Liver (tissue), 9 donors: ENCODE results near the gene SHMT2. TPM values are rescaled to one million over a fixed set of nuclear protein-coding genes. Genes with fewer than 3 reads are reported as not detected.

Experiments
- DNase-seq: peaks from one replicate; pipeline ENCODE4 v3.0.0-alpha.2; 2017; ENCODE audit warnings: low spot score
- H3K27ac ChIP-seq, 2 donors: one replicate each; pipeline ENCODE4 v1.7.0; 2013; ENCODE audit warnings: inconsistent platforms in 2 of 2, low read length in 2 of 2, control low read depth in 1 of 2, low read depth in 1 of 2, mild to moderate bottlenecking in 1 of 2
- H3K27me3 ChIP-seq, 4 donors: one replicate each; pipeline versions ENCODE4 v1.6.1 to v1.7.0; 2013; ENCODE audit warnings: low read length in 3 of 4, inconsistent platforms in 1 of 4, mild to moderate bottlenecking in 1 of 4, moderate library complexity in 1 of 4; ENCODE audit not compliant: control insufficient read depth in 4 of 4, insufficient read depth in 4 of 4
- H3K36me3 ChIP-seq, 4 donors: one replicate each; pipeline versions ENCODE4 v1.6.1 to v1.7.0; 2013; ENCODE audit warnings: low read length in 3 of 4, mild to moderate bottlenecking in 3 of 4, low read depth in 1 of 4, moderate library complexity in 1 of 4; ENCODE audit not compliant: control insufficient read depth in 4 of 4, insufficient read depth in 3 of 4
- H3K4me1 ChIP-seq, 4 donors: one replicate each; pipeline versions ENCODE4 v1.6.1 to v1.7.0; 2013; ENCODE audit warnings: low read length in 3 of 4, mild to moderate bottlenecking in 3 of 4, moderate library complexity in 1 of 4; ENCODE audit not compliant: control insufficient read depth in 4 of 4, insufficient read depth in 4 of 4
- H3K4me3 ChIP-seq, 3 donors: one replicate each; pipeline versions ENCODE4 v1.6.1 to v1.7.0; 2013; ENCODE audit warnings: low read length in 3 of 3, control low read depth in 1 of 3, low read depth in 1 of 3, mild to moderate bottlenecking in 1 of 3
- H3K9ac ChIP-seq, 2 donors: one replicate each; pipeline ENCODE4 v1.7.0; 2013; ENCODE audit warnings: low read length in 2 of 2, mild to moderate bottlenecking in 2 of 2, moderate library complexity in 2 of 2, control low read depth in 1 of 2, low read depth in 1 of 2
- H3K9me3 ChIP-seq, 4 donors: one replicate each; pipeline versions ENCODE4 v1.6.1 to v1.7.0; 2013; ENCODE audit warnings: low read length in 3 of 4; ENCODE audit not compliant: control insufficient read depth in 4 of 4
- EGR1 ChIP-seq, 2 donors: IDR thresholded peaks; 2 replicates each; pipeline ENCODE4 v1.6.1; 2016 to 2018; ENCODE audit warnings: antibody characterized with exemption in 2 of 2, low read depth in 2 of 2
- FOXA2 ChIP-seq: IDR thresholded peaks from 2 replicates; pipeline ENCODE4 v1.6.1; 2016; ENCODE audit warnings: antibody characterized with exemption
- GABPA ChIP-seq, 2 donors: IDR thresholded peaks in 1 of 2; conservative IDR thresholded peaks in 1 of 2; 2 replicates each; pipeline ENCODE4 v1.6.1; 2016; ENCODE audit warnings: antibody characterized with exemption in 2 of 2, mild to moderate bottlenecking in 1 of 2, moderate library complexity in 1 of 2
- HNF4A ChIP-seq, 2 donors: conservative IDR thresholded peaks; 2 replicates each; pipeline ENCODE4 v1.6.1; 2016; ENCODE audit warnings: antibody characterized with exemption in 2 of 2, mild to moderate bottlenecking in 2 of 2
- HNF4G ChIP-seq: IDR thresholded peaks from 2 replicates; pipeline ENCODE4 v1.6.1; 2016; ENCODE audit warnings: antibody characterized with exemption
- JUND ChIP-seq, 2 donors: IDR thresholded peaks; 2 replicates each; pipeline ENCODE4 v1.6.1; 2016; ENCODE audit warnings: antibody characterized with exemption in 2 of 2
- NR2F2 ChIP-seq: IDR thresholded peaks from 2 replicates; pipeline ENCODE4 v1.6.1; 2016; ENCODE audit warnings: antibody characterized with exemption
- RAD21 ChIP-seq, 2 donors: IDR thresholded peaks; 2 replicates each; pipeline ENCODE4 v1.6.1; 2016; ENCODE audit warnings: antibody characterized with exemption in 2 of 2, mild to moderate bottlenecking in 2 of 2
- RXRA ChIP-seq, 2 donors: IDR thresholded peaks; 2 replicates each; pipeline ENCODE4 v1.6.1; 2017 to 2018; ENCODE audit warnings: antibody characterized with exemption in 2 of 2, mild to moderate bottlenecking in 1 of 2
- YY1 ChIP-seq: IDR thresholded peaks from 2 replicates; pipeline ENCODE4 v1.6.1; 2016; ENCODE audit warnings: antibody characterized with exemption, mild to moderate bottlenecking
- whole genome bisulfite sequencing: extraction: QIAGEN DNeasy Blood & Tissue Kit; methylation state at CpG from one replicate; pipeline ENCODE4 v1.1.7; 2013; 5-methylcytosine and 5-hydroxymethylcytosine counted together
- polyA plus RNA-seq, 2 donors: library from polyadenylated mRNA; stranded (reverse) in 1 of 2; unstranded in 1 of 2; fragments of 200-250 nt in 1 of 2; fragments of >200 nt in 1 of 2; fragmentation: Nextera tagmentation in 1 of 2; extraction: Ambion mirVana in 1 of 2; gene quantifications; one replicate each; pipeline versions ENCODE4 v1.2.1 to v1.2.3, GENCODE V29; 2013 to 2015
- total RNA-seq, 2 donors: library from RNA; depleted of rRNA; stranded (reverse); fragments of >200 nt; gene quantifications; one replicate each; pipeline ENCODE4 v1.2.3, GENCODE V29; 2014
- TF ChIP-seq, protein P1 (sequence below): IDR thresholded peaks from 2 replicates; pipeline ENCODE4 v1.6.1; 2016; ENCODE audit warnings: antibody characterized with exemption
- TF ChIP-seq, protein P2 (sequence below): IDR thresholded peaks from 2 replicates; pipeline ENCODE4 v1.6.1; 2016; ENCODE audit warnings: antibody characterized with exemption
- TF ChIP-seq, protein P3 (sequence below): fragments of 150-350 bp; IDR thresholded peaks from 2 replicates; pipeline ENCODE4 v1.5.1; 2017; ENCODE audit warnings: improper control_type of control experiment, low read depth, low read length; ENCODE audit not compliant: missing input control
- TF ChIP-seq, protein P4 (sequence below): IDR thresholded peaks from 2 replicates; pipeline ENCODE4 v1.6.1; 2016; ENCODE audit warnings: antibody characterized with exemption
- TF ChIP-seq, protein P5 (sequence below): IDR thresholded peaks from 2 replicates; pipeline ENCODE4 v1.6.1; 2016; ENCODE audit warnings: antibody characterized with exemption, mild to moderate bottlenecking
- donor health status: healthy.
- donor health status: healthy.
- donor health status: healthy.
- donor health status: healthy.
- donor health status: healthy.

SHMT2 gene
- total and polyA plus RNA-seq, 4 donors, result 66.7 to 276 (median 179) TPM

DNA sequence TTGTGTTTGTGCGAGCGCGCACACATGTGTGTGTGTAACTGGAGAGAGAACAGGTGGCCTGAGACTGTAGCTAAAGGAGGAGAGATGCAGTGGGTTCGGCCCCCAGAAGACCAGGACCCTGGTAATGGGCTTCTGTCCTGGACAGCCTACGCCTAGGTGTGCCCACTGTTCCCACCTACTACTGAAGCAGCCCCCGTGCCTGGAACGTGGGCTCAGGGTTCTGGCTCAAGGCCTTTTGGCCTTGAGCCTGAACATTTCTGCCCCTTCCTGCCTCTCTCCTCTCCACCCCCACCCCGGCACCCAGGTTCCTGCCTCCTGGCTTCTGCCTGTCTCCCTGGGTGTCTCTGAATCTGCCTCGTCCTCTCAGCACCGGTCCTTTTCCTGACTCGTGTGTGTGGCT is 14.4 kb upstream of the SHMT2 start:
- WGBS, result 30% methylated on average over 11 of the region's 11 CpGs
- H3K9me3 ChIP-seq, result no peaks in the 10 kb centered on the region
- H3K36me3 ChIP-seq, result peaks cover 7 to 28% (median 12%) of the 10 kb centered on the region in 4 donors
- no peak overlapping the region for H3K27ac ChIP-seq
- no peak overlapping the region for H3K9ac ChIP-seq
- peaks cover 0 to 11% (median 7%) of the 10 kb centered on the region in 4 donors for H3K27me3 ChIP-seq
- H3K4me3 ChIP-seq, result no peak overlapping the region
- H3K4me1 ChIP-seq, result peaks cover 4 to 23% (median 10%) of the 10 kb centered on the region in 4 donors
- no peak for TF ChIP-seq RAD21 (IDR thresholded peaks at IDR 0.05)
- DNase-seq, result no peak

DNA sequence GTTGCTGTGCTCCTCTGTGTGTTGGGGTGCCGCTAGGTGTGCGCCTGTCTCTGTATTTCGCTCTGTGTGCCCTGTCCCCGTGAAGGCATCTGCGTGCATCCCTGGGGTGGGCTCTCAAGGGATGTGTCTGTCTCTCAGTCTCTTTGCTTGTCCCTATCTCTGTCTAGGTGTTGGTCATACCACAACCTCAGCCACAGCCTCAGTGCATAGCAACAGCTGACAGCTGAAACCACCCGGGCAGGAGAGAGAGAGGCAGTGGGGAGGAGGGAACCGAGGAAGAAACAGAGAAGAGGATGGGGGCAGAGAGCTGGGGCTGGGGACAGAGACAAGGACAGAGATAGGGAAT is 13.9 kb upstream of the SHMT2 start:
- no peak overlapping the region for H3K27ac ChIP-seq
- TF ChIP-seq, protein P1, sequence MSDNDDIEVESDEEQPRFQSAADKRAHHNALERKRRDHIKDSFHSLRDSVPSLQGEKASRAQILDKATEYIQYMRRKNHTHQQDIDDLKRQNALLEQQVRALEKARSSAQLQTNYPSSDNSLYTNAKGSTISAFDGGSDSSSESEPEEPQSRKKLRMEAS, result no peak
- TF ChIP-seq, protein P2, sequence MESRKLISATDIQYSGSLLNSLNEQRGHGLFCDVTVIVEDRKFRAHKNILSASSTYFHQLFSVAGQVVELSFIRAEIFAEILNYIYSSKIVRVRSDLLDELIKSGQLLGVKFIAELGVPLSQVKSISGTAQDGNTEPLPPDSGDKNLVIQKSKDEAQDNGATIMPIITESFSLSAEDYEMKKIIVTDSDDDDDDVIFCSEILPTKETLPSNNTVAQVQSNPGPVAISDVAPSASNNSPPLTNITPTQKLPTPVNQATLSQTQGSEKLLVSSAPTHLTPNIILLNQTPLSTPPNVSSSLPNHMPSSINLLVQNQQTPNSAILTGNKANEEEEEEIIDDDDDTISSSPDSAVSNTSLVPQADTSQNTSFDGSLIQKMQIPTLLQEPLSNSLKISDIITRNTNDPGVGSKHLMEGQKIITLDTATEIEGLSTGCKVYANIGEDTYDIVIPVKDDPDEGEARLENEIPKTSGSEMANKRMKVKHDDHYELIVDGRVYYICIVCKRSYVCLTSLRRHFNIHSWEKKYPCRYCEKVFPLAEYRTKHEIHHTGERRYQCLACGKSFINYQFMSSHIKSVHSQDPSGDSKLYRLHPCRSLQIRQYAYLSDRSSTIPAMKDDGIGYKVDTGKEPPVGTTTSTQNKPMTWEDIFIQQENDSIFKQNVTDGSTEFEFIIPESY, result no peak
- H3K36me3 ChIP-seq, result peaks cover 5 to 23% (median 8%) of the 10 kb centered on the region in 4 donors
- peaks cover 4 to 23% (median 10%) of the 10 kb centered on the region in 4 donors for H3K4me1 ChIP-seq
- 16% methylated on average over 7 of the region's 7 CpGs for WGBS
- H3K9me3 ChIP-seq, result no peaks in the 10 kb centered on the region
- peaks cover 0 to 14% (median 7%) of the 10 kb centered on the region in 4 donors for H3K27me3 ChIP-seq
- no peak overlapping the region for H3K4me3 ChIP-seq
- no peak overlapping the region for H3K9ac ChIP-seq
- DNase-seq, result no peak

DNA sequence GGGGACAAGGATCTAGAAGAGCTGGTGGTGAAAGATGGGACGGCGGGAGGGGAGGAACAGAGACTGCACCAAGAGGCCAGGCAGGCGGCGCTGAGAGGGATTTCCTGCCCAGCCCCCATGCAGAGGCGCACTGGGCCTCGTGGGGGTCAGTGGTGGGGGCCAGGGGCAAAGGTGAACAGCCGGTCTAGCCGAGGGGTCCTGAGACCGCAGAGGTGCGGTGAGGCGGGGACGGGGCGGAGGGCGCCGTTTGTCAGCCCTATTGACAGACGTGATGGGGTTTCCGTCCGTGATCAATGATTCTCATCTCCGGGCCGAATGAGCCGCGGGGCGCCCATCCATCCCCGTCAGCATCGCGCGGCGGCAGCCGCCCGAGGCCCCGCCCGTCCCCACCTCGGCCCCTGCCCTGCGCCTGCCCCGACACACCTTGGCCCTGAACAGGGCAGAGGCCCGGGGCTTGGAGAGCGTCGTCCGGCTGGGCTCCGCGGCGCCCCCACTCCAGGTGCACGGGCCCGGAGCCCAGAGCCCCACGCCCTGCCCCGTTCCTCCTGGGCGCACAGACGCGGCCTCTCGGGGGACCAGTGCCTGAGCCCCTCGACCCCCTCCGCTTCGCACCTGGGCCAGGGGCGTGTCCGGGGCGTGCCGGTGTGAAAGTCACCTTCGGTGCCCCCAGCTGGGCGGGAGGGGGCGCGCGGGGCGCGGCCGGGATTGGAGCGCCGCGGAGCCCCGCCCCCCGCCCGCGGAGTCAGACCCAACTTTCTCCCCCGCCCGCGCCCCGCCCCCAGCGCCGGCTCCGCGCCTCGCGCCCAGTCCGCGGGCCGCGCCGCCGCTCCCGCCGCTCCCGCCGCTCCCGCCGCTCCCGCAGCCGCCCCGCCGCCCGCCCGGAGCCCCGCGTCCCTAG is 13.2 kb upstream of the SHMT2 start, which contains the start of gene NXPH4:
NXPH4 (plus strand) TSS at position 781 of the 898 bp plus-strand sequence. CDS start 176 bp downstream, outside the sequence.
- peak within 1 kb of the TSS in 1 of 3 donors; percentile 36 for H3K4me3 ChIP-seq
- H3K27ac ChIP-seq, result no peak within 1 kb of the TSS
- WGBS, result 2% methylated on average over 102 of the region's 102 CpGs
- no peak within 1 kb of the TSS for H3K9ac ChIP-seq
- TF ChIP-seq RAD21 (IDR thresholded peaks at IDR 0.05) (no peak), JUND (IDR thresholded peaks at IDR 0.05) (no peak), FOXA2 (no peak), HNF4G (no peak), NR2F2 (no peak), HNF4A (conservative IDR thresholded peaks at IDR 0.05) (no peak), RXRA (IDR thresholded peaks at IDR 0.05) (no peak), EGR1 (IDR thresholded peaks at IDR 0.05; ENCODE audit: low read depth in 2 of 2) (no peak), YY1 (no peak), GABPA (IDR thresholded peaks at IDR 0.05 in 1 of 2, conservative IDR thresholded peaks at IDR 0.05 in 1 of 2) (no peak)
- TF ChIP-seq, protein P3, sequence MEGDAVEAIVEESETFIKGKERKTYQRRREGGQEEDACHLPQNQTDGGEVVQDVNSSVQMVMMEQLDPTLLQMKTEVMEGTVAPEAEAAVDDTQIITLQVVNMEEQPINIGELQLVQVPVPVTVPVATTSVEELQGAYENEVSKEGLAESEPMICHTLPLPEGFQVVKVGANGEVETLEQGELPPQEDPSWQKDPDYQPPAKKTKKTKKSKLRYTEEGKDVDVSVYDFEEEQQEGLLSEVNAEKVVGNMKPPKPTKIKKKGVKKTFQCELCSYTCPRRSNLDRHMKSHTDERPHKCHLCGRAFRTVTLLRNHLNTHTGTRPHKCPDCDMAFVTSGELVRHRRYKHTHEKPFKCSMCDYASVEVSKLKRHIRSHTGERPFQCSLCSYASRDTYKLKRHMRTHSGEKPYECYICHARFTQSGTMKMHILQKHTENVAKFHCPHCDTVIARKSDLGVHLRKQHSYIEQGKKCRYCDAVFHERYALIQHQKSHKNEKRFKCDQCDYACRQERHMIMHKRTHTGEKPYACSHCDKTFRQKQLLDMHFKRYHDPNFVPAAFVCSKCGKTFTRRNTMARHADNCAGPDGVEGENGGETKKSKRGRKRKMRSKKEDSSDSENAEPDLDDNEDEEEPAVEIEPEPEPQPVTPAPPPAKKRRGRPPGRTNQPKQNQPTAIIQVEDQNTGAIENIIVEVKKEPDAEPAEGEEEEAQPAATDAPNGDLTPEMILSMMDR, result no peak
- TF ChIP-seq, protein P2, result no peak
- TF ChIP-seq, protein P4, sequence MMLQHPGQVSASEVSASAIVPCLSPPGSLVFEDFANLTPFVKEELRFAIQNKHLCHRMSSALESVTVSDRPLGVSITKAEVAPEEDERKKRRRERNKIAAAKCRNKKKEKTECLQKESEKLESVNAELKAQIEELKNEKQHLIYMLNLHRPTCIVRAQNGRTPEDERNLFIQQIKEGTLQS, result no peak
- TF ChIP-seq, protein P5, sequence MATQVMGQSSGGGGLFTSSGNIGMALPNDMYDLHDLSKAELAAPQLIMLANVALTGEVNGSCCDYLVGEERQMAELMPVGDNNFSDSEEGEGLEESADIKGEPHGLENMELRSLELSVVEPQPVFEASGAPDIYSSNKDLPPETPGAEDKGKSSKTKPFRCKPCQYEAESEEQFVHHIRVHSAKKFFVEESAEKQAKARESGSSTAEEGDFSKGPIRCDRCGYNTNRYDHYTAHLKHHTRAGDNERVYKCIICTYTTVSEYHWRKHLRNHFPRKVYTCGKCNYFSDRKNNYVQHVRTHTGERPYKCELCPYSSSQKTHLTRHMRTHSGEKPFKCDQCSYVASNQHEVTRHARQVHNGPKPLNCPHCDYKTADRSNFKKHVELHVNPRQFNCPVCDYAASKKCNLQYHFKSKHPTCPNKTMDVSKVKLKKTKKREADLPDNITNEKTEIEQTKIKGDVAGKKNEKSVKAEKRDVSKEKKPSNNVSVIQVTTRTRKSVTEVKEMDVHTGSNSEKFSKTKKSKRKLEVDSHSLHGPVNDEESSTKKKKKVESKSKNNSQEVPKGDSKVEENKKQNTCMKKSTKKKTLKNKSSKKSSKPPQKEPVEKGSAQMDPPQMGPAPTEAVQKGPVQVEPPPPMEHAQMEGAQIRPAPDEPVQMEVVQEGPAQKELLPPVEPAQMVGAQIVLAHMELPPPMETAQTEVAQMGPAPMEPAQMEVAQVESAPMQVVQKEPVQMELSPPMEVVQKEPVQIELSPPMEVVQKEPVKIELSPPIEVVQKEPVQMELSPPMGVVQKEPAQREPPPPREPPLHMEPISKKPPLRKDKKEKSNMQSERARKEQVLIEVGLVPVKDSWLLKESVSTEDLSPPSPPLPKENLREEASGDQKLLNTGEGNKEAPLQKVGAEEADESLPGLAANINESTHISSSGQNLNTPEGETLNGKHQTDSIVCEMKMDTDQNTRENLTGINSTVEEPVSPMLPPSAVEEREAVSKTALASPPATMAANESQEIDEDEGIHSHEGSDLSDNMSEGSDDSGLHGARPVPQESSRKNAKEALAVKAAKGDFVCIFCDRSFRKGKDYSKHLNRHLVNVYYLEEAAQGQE, result no peak
- TF ChIP-seq, protein P1, result no peak
- H3K27me3 ChIP-seq, result peaks cover 0 to 14% (median 10%) of the 10 kb centered on the region in 4 donors
- H3K36me3 ChIP-seq, result peaks cover 0 to 16% (median 2%) of the 10 kb centered on the region in 4 donors
- no peaks in the 10 kb centered on the region for H3K9me3 ChIP-seq
- no peak for DNase-seq
- H3K4me1 ChIP-seq, result peaks cover 4 to 23% (median 10%) of the 10 kb centered on the region in 4 donors
